Measurements from ENCODE around the gene CREBBP.

The CREBBP gene

GRCh38 chr16:3878610-3879009 lies 1.9 kb downstream of the CREBBP start:
- H3K9ac ChIP-seq (ENCODE audit: low read length), result peak overlapping the region; percentile 69; the same call in 1 of the 2 replicates

GRCh38 chr16:3876695-3877094 lies 3.8 kb downstream of the CREBBP start:
- Histone ChIP-seq H2AFZ (ENCODE audit: low read length) (no peak overlapping the region), H3K27me3 (ENCODE audit: insufficient read depth, low read length) (peaks cover 7% of the 10 kb centered on the region; the same call in 1 of the 2 replicates), H3F3A (ENCODE audit: insufficient read depth, low read length) (no peaks in the 10 kb centered on the region), H3K9me3 (ENCODE audit: low read length) (no peaks in the 10 kb centered on the region), H3K79me2 (ENCODE audit: insufficient read depth, low read length) (peaks cover 62% of the 10 kb centered on the region), H3K4me3 (ENCODE audit: low read depth, low read length, poor library complexity, severe bottlenecking) (no peak overlapping the region), H3K9me2 (ENCODE audit: low read depth, low read length) (no peaks in the 10 kb centered on the region), H3K9ac (ENCODE audit: low read length) (no peak overlapping the region), H3K36me3 (ENCODE audit: insufficient read depth, low read length) (peaks cover 33% of the 10 kb centered on the region), H3K27ac (ENCODE audit: low read depth, low read length, poor library complexity, severe bottlenecking) (no peak overlapping the region), H4K20me1 (ENCODE audit: insufficient read depth, low read length) (peaks cover 3% of the 10 kb centered on the region; the same call in 1 of the 2 replicates), H3K4me2 (ENCODE audit: low read length) (no peak overlapping the region; the same call in 1 of the 2 replicates), H3K4me1 (ENCODE audit: insufficient read depth, low read length, severe bottlenecking) (peaks cover 49% of the 10 kb centered on the region)
- no peak for TF ChIP-seq CTCF (IDR thresholded peaks at IDR 0.05; ENCODE audit: low read length)
- TF ChIP-seq EZH2 (IDR thresholded peaks at IDR 0.05; ENCODE audit: borderline replicate concordance, low read length), result no peak

More at GRCh38 chr16:3878610-3879009, 1.9 kb downstream of the CREBBP start:
- peaks cover under 1% of the 10 kb centered on the region; the same call in 1 of the 2 replicates for H4K20me1 ChIP-seq (ENCODE audit: insufficient read depth, low read length)
- H3K27me3 ChIP-seq (ENCODE audit: insufficient read depth, low read length), result peaks cover 7% of the 10 kb centered on the region; the same call in 1 of the 2 replicates
- H3K27ac ChIP-seq (ENCODE audit: low read depth, low read length, poor library complexity, severe bottlenecking), result no peak overlapping the region
- no peaks in the 10 kb centered on the region for H3K9me2 ChIP-seq (ENCODE audit: low read depth, low read length)
- peaks cover 33% of the 10 kb centered on the region for H3K36me3 ChIP-seq (ENCODE audit: insufficient read depth, low read length)
- H3K4me1 ChIP-seq (ENCODE audit: insufficient read depth, low read length, severe bottlenecking), result peaks cover 36% of the 10 kb centered on the region
- no peak overlapping the region for H2AFZ ChIP-seq (ENCODE audit: low read length)
- peaks cover 47% of the 10 kb centered on the region for H3K79me2 ChIP-seq (ENCODE audit: insufficient read depth, low read length)
- H3K9me3 ChIP-seq (ENCODE audit: low read length), result no peaks in the 10 kb centered on the region
- TF ChIP-seq CTCF (IDR thresholded peaks at IDR 0.05; ENCODE audit: low read length) (no peak), EZH2 (IDR thresholded peaks at IDR 0.05; ENCODE audit: borderline replicate concordance, low read length) (no peak)
- H3K4me2 ChIP-seq (ENCODE audit: low read length), result peak overlapping the region; percentile 93
- H3K4me3 ChIP-seq (ENCODE audit: low read depth, low read length, poor library complexity, severe bottlenecking), result peak overlapping the region; percentile 86
- no peaks in the 10 kb centered on the region for H3F3A ChIP-seq (ENCODE audit: insufficient read depth, low read length)

- Histone ChIP-seq H3K79me2 (ENCODE audit: insufficient read depth, low read length) (peaks cover 67% of the 10 kb centered on the region), H3K4me1 (ENCODE audit: insufficient read depth, low read length, severe bottlenecking) (peaks cover 50% of the 10 kb centered on the region), H3K9me2 (ENCODE audit: low read depth, low read length) (no peaks in the 10 kb centered on the region), H3K27ac (ENCODE audit: low read depth, low read length, poor library complexity, severe bottlenecking) (no peak overlapping the region), H4K20me1 (ENCODE audit: insufficient read depth, low read length) (peaks cover 3% of the 10 kb centered on the region; the same call in 1 of the 2 replicates), H3K4me3 (ENCODE audit: low read depth, low read length, poor library complexity, severe bottlenecking) (no peak overlapping the region), H3K4me2 (ENCODE audit: low read length) (no peak overlapping the region), H3K36me3 (ENCODE audit: insufficient read depth, low read length) (peaks cover 33% of the 10 kb centered on the region), H3F3A (ENCODE audit: insufficient read depth, low read length) (no peaks in the 10 kb centered on the region), H3K27me3 (ENCODE audit: insufficient read depth, low read length) (peaks cover 7% of the 10 kb centered on the region; the same call in 1 of the 2 replicates), H3K9ac (ENCODE audit: low read length) (no peak overlapping the region), H3K9me3 (ENCODE audit: low read length) (no peaks in the 10 kb centered on the region), H2AFZ (ENCODE audit: low read length) (no peak overlapping the region)
- TF ChIP-seq CTCF (IDR thresholded peaks at IDR 0.05; ENCODE audit: low read length), result no peak
Observed at GRCh38 chr16:3876160-3876559, 4.4 kb downstream of the CREBBP start.
